Right lobe of liver (tissue), 4 donors: ENCODE data around the gene TMEM63C.

ENCODE experiments used
- POLR2A ChIP-seq: fragments of 450-650 bp; IDR thresholded peaks from one replicate; pipeline ENCODE4 v1.6.1; 2017; ENCODE audit warnings: antibody characterized with exemption, mild to moderate bottlenecking
- TF ChIP-seq, protein P1 (sequence below), 4 donors: fragments of 200-600 bp in 3 of 4; fragments of 450-650 bp in 1 of 4; IDR thresholded peaks; one replicate each; pipeline versions ENCODE4 v1.5.1 to v1.8.0; 2016 to 2022; ENCODE audit warnings: antibody characterized with exemption in 4 of 4, mild to moderate bottlenecking in 2 of 4
- donor health status: DM: no; HTN: no; CAD: no.
- donor health status: DM: no; HTN: no; CAD: no.
- donor health status: DM: no; HTN: yes; CAD: no.

DNA sequence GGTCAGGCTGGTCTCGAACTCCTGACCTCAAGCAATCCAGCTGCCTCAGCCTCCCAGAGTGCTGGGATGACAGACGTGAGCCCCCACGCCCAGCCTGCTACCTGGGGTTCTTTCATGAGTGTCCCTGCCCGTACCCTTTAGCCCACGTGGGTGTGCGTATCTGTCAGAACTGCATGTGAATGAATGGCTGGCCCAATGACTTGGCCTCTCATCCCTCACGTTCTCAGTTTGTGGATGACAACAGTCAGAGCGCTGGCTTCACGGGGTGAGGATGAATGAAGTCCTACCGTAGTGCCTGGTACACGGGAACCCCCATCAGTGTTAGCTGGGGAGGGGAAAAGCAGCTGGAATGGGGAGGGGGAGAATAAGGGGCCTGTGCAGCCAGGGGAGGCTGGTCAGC lies 23.9 kb upstream of the TMEM63C start:
- TF ChIP-seq, protein P1, sequence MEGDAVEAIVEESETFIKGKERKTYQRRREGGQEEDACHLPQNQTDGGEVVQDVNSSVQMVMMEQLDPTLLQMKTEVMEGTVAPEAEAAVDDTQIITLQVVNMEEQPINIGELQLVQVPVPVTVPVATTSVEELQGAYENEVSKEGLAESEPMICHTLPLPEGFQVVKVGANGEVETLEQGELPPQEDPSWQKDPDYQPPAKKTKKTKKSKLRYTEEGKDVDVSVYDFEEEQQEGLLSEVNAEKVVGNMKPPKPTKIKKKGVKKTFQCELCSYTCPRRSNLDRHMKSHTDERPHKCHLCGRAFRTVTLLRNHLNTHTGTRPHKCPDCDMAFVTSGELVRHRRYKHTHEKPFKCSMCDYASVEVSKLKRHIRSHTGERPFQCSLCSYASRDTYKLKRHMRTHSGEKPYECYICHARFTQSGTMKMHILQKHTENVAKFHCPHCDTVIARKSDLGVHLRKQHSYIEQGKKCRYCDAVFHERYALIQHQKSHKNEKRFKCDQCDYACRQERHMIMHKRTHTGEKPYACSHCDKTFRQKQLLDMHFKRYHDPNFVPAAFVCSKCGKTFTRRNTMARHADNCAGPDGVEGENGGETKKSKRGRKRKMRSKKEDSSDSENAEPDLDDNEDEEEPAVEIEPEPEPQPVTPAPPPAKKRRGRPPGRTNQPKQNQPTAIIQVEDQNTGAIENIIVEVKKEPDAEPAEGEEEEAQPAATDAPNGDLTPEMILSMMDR (IDR thresholded peaks at IDR 0.05), result no peak
- no peak for TF ChIP-seq POLR2A
